Ovary (tissue), 9 donors: Measurements from ENCODE around the gene SLC2A10. TPM values are rescaled to one million over a fixed set of nuclear protein-coding genes. Genes with fewer than 3 reads are reported as not detected.

Source experiments
- DNase-seq, 5 donors: peaks; one replicate each; pipeline ENCODE4 v3.0.0-alpha.2; 2019 to 2020
- H3K27ac ChIP-seq, 2 donors: fragments of 200-600 bp; one replicate each; pipeline versions ENCODE4 v1.5.1 to v1.8.0; 2019 to 2022
- H3K27me3 ChIP-seq: fragments of 200-600 bp; one replicate; pipeline ENCODE4 v1.8.0; 2022
- H3K36me3 ChIP-seq: fragments of 200-600 bp; sonication (generic); one replicate; pipeline ENCODE4 v1.5.1; 2019
- H3K4me1 ChIP-seq: one replicate; pipeline ENCODE4 v1.8.1; 2013; ENCODE audit warnings: mild to moderate bottlenecking, moderate library complexity; ENCODE audit not compliant: insufficient read depth
- H3K4me3 ChIP-seq: fragments of 200-600 bp; sonication (generic); one replicate; pipeline ENCODE4 v1.5.1; 2017
- H3K9me3 ChIP-seq, 2 donors: fragments of 200-600 bp in 1 of 2; sonication (generic) in 1 of 2; one replicate each; pipeline versions ENCODE4 v1.5.1 to v1.8.1; 2013 to 2019; ENCODE audit warnings: mild to moderate bottlenecking in 1 of 2, moderate library complexity in 1 of 2
- CTCF ChIP-seq, 3 donors: fragments of 450-650 bp in 2 of 3; fragments of 200-600 bp in 1 of 3; IDR thresholded peaks; one replicate each; pipeline versions ENCODE4 v1.5.1 to v1.8.0; 2016 to 2022; ENCODE audit warnings: antibody characterized with exemption in 3 of 3, mild to moderate bottlenecking in 1 of 3
- EP300 ChIP-seq: sonication (generic); formaldehyde crosslinking; IDR thresholded peaks from one replicate; pipeline ENCODE4 v1.6.1; 2017; ENCODE audit warnings: antibody characterized with exemption
- POLR2A ChIP-seq: fragments of 450-650 bp; IDR thresholded peaks from one replicate; pipeline ENCODE4 v1.6.1; 2017; ENCODE audit warnings: antibody characterized with exemption, mild to moderate bottlenecking, moderate library complexity
- WGBS, 3 donors: extraction: QIAGEN DNeasy Blood & Tissue Kit in 1 of 3; methylation state at CpG; one replicate each; pipeline versions ENCODE4 v1.1.5 to v1.1.7; 2013 to 2017; 5-methylcytosine and 5-hydroxymethylcytosine counted together
- intact Hi-C, 4 donors: fragments of 100-400 bp; cut with DNase I; formaldehyde crosslinking; loops; one replicate each; pipeline versions ENCODE4 v1.11.0 to v1.15.1; 2022 to 2023
- polyA plus RNA-seq, 2 donors: library from polyadenylated mRNA; stranded (reverse); fragments of 200-250 nt in 1 of 2; fragments of 350-450 nt in 1 of 2; fragmentation: Illumina TruSeq in 1 of 2; extraction: RNeasy Lipid Tissue Mini Kit (QIAGEN cat#74804) in 1 of 2; gene quantifications; one replicate each; pipeline ENCODE4 v1.2.3, GENCODE V29; 2013 to 2014
- total RNA-seq, 7 donors: library from RNA; depleted of rRNA in 2 of 7; stranded (reverse); fragments of >200 nt in 2 of 7; fragmentation: NEBNext Ultra II Directional in 3 of 7; extraction: Animal tissue kit (Norgen Biotek cat#: 25700) in 3 of 7; gene quantifications; one replicate each; pipeline versions ENCODE4 v1.1.0 to v1.2.4, GENCODE V29; 2016 to 2023
- donor health status: DM: no; HTN: no; CAD: no; lungs with moderate emphysema.
- donor health status: DM: no; HTN: no; CAD: no.
- donor health status: Bipolar disorder and iron deficiency.
- donor health status: DM: yes; HTN: yes; CAD: no.
- donor health status: DM: no; HTN: no; CAD: no.
- donor health status: DM: yes; HTN: yes; CAD: no.

SLC2A10 gene
- total and polyA plus RNA-seq, 9 donors: 7.3 to 27.7 (median 15.1) TPM

- Histone ChIP-seq H3K9me3 (no peaks in the 10 kb centered on the region), H3K4me3 (no peak overlapping the region), H3K27ac (no peak overlapping the region), H3K27me3 (no peaks in the 10 kb centered on the region), H3K4me1 (peaks cover 8% of the 10 kb centered on the region), H3K36me3 (no peaks in the 10 kb centered on the region)
- TF ChIP-seq CTCF (IDR thresholded peaks at IDR 0.05) (no peak), POLR2A (no peak), EP300 (no peak)
- intact Hi-C loops: no loop called here
- WGBS, 3 donors: 95 to 99% (median 96%) methylated on average over 2 of the region's 2 CpGs
- DNase-seq: no peak
Measured at GRCh38 chr20:46706242-46706641, 3.2 kb upstream of the SLC2A10 start.

DNA sequence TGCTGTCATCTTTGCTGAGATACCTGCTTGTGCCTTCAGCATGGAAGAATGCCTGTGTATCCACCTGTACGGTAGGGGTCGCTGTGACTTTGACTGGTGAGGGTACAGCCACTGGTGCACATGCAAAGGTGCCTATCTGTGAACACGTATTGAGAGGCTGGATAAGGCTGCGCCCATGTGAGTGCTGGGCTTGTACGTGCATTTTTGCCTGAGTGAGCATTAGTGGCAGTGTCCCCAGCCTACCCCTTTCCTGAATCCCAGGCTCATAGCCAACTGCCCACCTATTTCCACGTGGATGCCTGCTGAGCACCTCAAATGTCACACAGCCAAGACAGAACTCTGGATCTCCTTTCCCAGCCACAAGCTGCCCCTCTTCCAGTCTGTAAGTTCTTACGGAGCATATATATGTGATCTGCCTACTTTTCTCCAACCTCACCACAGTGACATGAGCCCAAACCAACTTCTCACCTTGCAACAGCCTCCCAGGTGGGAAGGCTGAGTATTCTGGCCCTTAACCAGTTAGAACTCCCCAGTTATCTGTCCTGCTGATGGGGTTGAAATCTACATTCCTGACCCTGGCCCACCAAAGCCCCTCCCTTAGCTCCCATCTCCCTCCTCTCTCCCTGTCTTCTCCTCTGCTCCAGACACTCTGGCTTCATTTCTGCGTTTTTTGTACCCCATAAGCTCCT, 1.1 kb upstream of the SLC2A10 start:
- Histone ChIP-seq H3K4me1 (peaks cover 11% of the 10 kb centered on the region), H3K27ac (no peak overlapping the region), H3K27me3 (no peaks in the 10 kb centered on the region), H3K36me3 (no peaks in the 10 kb centered on the region), H3K4me3 (no peak overlapping the region), H3K9me3 (no peaks in the 10 kb centered on the region)
- WGBS, 3 donors: 60 to 69% (median 66%) methylated on average over 8 of the region's 8 CpGs
- intact Hi-C loops: no loop called here
- no peak for DNase-seq
- no peak for TF ChIP-seq CTCF (IDR thresholded peaks at IDR 0.05)
- no peak for TF ChIP-seq POLR2A
- no peak for TF ChIP-seq EP300

GRCh38 chr20:46709055-46709458, 392 bp upstream of the SLC2A10 start:
- peak overlapping the region; percentile 45 for H3K4me3 ChIP-seq
- peak overlapping the region; percentile 53 to 69 for H3K27ac ChIP-seq
- H3K36me3 ChIP-seq: no peaks in the 10 kb centered on the region
- H3K9me3 ChIP-seq: no peaks in the 10 kb centered on the region
- TF ChIP-seq EP300: no peak
- no peak for TF ChIP-seq CTCF (IDR thresholded peaks at IDR 0.05)
- TF ChIP-seq POLR2A: no peak
- DNase-seq: no peak
- intact Hi-C loops: no loop called here
- H3K4me1 ChIP-seq: peaks cover 14% of the 10 kb centered on the region
- 49 to 64% (median 61%) methylated on average over 11 to 13 of the region's 13 CpGs for WGBS, 3 donors
- no peaks in the 10 kb centered on the region for H3K27me3 ChIP-seq

- WGBS, 3 donors: 32 to 38% (median 36%) methylated on average over 22 of the region's 22 CpGs
- H3K4me3 ChIP-seq: peak overlapping the region; percentile 45
- no peaks in the 10 kb centered on the region for H3K36me3 ChIP-seq
- peak overlapping the region; percentile 53 to 69 for H3K27ac ChIP-seq
- intact Hi-C loops: no loop called here
- H3K9me3 ChIP-seq: no peaks in the 10 kb centered on the region
- DNase-seq: no peak
- H3K4me1 ChIP-seq: peaks cover 18% of the 10 kb centered on the region
- no peaks in the 10 kb centered on the region for H3K27me3 ChIP-seq
- TF ChIP-seq EP300: no peak
- no peak for TF ChIP-seq POLR2A
- TF ChIP-seq CTCF (IDR thresholded peaks at IDR 0.05): no peak
Measured at GRCh38 chr20:46710153-46710913, 884 bp downstream of the SLC2A10 start.
